ENCODE results near the gene FAM13A. TPM values are rescaled to one million over a fixed set of nuclear protein-coding genes. Genes with fewer than 3 reads are reported as not detected.
A peak's percentile ranks its signal among the peaks of the same experiment; 100 is the strongest.

The FAM13A gene
- total and polyA plus RNA-seq, 2 donors (not counting 3 experiments of a cell fraction or from before 2014, with no cell fraction given) = 3.3 to 10.5 TPM

GRCh38 chr4:88963817-88964216 lies 93.2 kb downstream of the FAM13A start:
- Histone ChIP-seq H3K9me3 (replicated peaks; ENCODE audit: control insufficient read depth, insufficient read depth, low read length) (no peaks in the 10 kb centered on the region), H3K4me3 (replicated peaks in 1 of 3; ENCODE audit: insufficient read depth in 1 of 3, low read depth in 1 of 3, low read length in 3 of 3) (no peak overlapping the region), H3K9me1 (replicated peaks; ENCODE audit: control insufficient read depth, extremely low read depth, insufficient read depth, low read length) (no peaks in the 10 kb centered on the region), H3K36me3 (ENCODE audit: control insufficient read depth in 2 of 2, extremely low read depth in 1 of 2, insufficient read depth in 2 of 2, low read length in 2 of 2) (no peaks in the 10 kb centered on the region), H4K20me1 (replicated peaks; ENCODE audit: control insufficient read depth, extremely low read depth, insufficient read depth, low read length) (no peaks in the 10 kb centered on the region), H3K79me2 (ENCODE audit: control insufficient read depth, insufficient read depth, low read length) (no peaks in the 10 kb centered on the region), H3K27ac (ENCODE audit: insufficient read depth, low read depth, low read length) (peak overlapping the region; percentile 29), H3K9ac (replicated peaks; ENCODE audit: extremely low read depth, insufficient read depth, low read length) (no peak overlapping the region), H3K4me2 (ENCODE audit: insufficient read depth, low read length) (no peak overlapping the region), H2AFZ (ENCODE audit: low read depth, low read length) (peak overlapping the region; percentile 54), H3K4me1 (ENCODE audit: control insufficient read depth, extremely low read depth, insufficient read depth, low read length) (peaks cover 12% of the 10 kb centered on the region), H3K27me3 (ENCODE audit: control insufficient read depth in 2 of 2, insufficient read depth in 2 of 2, low read length in 2 of 2) (no peaks in the 10 kb centered on the region)
- FAIRE-seq = no peak
- intact Hi-C loops (cut with micrococcal nuclease) (no loop called here), dilution Hi-C loops (cut with MboI; ENCODE audit: extremely low pct_ligation_motif_present, low sequenced_read_pairs) (no loop called here)
- POLR2A ChIA-PET = no interaction called here
- TF ChIP-seq POLR2A (IDR thresholded peaks at IDR 0.05; ENCODE audit: low read depth, low read length) (no peak), GATA2 (IDR thresholded peaks at IDR 0.05; ENCODE audit: insufficient read depth, insufficient read length, low read depth, low read length) (no peak), MYC (IDR thresholded peaks at IDR 0.05; ENCODE audit: low read depth, low read length) (no peak), CTCF (IDR thresholded peaks at IDR 0.05; ENCODE audit: extremely low read depth in 1 of 2, insufficient read depth in 1 of 2, low read depth in 1 of 2, low read length in 2 of 2) (no peak), MAX (IDR thresholded peaks at IDR 0.05; ENCODE audit: insufficient read depth, insufficient read length) (no peak), FOS (IDR thresholded peaks at IDR 0.05; ENCODE audit: borderline replicate concordance, insufficient read depth, low read length) (no peak), POLR2AphosphoS5 (IDR thresholded peaks at IDR 0.05; ENCODE audit: insufficient read depth, low read depth, low read length) (no peak)
- CTCF ChIA-PET = interaction anchor here (1.4 kb wide), 1 partner anchor 141 kb away, joined by 3 read pairs; no protein-coding TSS in a partner anchor
- BruUV-seq (replicated peaks) = no TSS peak
- peak; percentile 31 for DNase-seq (ENCODE audit: low read depth, low spot score)
